PC-9 (cell line): Measurements from ENCODE around the gene C10orf62.

Experiments used
- CTCF ChIP-seq: fragments of 200-600 bp; sonication (generic); conservative IDR thresholded peaks from 2 replicates; pipeline ENCODE4 v1.6.1; 2017; ENCODE audit warnings: mixed run types, antibody characterized with exemption, mild to moderate bottlenecking, moderate library complexity
- EZH2 ChIP-seq: fragments of 200-600 bp; sonication (generic); IDR thresholded peaks from 2 replicates; pipeline ENCODE4 v1.8.0; 2017; ENCODE audit warnings: antibody characterized with exemption, low read depth

DNA sequence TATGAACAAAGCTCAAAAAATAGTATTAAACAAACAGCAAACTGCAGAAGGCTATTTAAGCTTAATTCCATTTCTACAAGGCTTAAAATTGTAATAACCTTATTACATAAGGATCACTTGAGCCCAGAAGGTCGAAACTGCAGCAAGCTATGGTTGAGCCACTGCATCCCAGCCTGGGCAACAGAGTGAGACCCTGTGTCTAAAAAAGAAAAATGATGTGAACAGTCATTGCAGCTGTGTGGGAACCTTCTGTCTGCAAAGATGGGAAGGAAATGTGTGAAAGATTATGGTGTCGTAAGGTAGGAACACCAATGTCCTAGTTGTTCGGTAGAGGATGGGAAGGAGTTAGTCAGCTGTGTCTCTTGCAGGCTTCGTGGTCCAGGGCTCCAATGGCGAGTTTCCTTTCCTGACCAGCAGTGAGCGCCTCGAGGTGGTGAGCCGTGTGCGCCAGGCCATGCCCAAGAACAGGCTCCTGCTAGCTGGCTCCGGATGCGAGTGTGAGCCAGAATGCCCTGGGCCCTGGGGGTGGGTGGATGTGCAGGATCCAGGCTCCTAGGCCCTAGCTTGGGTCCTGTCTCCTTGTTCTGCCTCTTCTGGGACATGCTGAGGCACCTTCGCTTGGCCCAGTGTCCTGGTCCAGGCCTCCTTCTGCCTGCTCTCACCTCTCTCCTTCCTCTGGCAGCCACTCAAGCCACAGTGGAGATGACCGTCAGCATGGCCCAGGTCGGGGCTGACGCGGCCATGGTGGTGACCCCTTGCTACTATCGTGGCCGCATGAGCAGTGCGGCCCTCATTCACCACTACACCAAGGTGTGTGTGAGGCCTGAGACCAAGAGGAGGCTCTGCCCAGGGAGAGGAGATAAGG, 9.1 kb downstream of the C10orf62 start:
- no peak for TF ChIP-seq CTCF
- no peak for TF ChIP-seq EZH2
